DMS 273 (cell line): ENCODE results near the gene LIN54.

ENCODE experiments used
- DNase-seq: peaks from one replicate; lab custom pipeline; 2025; ENCODE audit not compliant: unreplicated experiment; lab: John Stamatoyannopoulos, UW

The LIN54 gene

DNA sequence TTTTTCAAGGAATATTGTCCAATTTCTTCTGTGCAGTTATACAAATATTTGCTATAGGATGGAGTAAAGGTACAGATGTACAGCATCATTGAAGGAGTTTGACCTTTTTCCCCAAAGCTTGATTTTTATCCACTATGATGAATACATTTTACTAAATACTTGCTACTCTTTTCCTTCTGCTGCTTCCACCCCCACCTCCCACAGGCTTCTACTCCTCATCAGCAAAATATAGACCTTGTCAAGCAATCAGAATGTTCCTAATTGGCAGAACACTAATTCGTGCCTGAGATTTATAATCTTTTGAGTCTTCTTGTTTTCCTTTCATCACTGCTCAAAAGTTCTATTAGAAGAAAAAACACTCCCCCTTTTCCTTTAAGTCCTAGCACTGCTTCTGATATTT, 113.9 kb downstream of the LIN54 start:
- no peak for DNase-seq

DNA sequence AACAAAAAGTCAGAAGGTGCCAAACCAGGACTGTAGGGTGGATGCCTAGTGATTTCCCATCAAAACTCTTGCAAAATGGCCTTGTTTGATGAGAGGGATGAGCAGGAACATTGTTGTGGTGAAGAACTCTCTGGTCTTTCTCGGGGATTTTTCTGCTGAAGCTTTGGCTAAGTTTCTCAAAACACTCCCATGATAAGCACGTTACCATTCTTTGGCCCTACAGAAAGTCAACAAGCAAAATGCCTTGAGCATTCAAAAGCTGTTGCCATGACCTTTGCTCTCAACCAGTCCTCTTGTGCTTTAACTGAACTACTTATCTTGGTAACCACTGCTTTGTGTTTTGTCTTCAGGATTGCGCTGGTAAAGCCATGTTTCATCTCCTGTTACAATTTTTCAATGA, 116.7 kb downstream of the LIN54 start:
- no peak for DNase-seq

DNA sequence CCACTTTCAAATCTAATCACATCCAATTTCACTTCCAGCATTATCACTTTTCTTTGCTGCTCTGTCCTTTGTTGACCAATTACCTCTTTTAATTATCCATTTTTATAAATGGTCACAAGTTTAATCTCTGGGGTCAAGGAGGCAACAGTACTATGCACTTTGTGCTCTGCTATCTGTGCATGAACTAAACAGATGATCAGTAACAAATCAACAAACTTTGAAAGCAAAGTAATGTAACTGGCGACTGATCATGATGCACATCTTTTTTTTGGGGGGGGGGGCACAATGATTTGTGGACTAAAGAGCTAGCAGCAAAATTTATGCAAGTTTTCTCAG, 118.2 kb downstream of the LIN54 start:
- DNase-seq: peak; percentile 10

DNA sequence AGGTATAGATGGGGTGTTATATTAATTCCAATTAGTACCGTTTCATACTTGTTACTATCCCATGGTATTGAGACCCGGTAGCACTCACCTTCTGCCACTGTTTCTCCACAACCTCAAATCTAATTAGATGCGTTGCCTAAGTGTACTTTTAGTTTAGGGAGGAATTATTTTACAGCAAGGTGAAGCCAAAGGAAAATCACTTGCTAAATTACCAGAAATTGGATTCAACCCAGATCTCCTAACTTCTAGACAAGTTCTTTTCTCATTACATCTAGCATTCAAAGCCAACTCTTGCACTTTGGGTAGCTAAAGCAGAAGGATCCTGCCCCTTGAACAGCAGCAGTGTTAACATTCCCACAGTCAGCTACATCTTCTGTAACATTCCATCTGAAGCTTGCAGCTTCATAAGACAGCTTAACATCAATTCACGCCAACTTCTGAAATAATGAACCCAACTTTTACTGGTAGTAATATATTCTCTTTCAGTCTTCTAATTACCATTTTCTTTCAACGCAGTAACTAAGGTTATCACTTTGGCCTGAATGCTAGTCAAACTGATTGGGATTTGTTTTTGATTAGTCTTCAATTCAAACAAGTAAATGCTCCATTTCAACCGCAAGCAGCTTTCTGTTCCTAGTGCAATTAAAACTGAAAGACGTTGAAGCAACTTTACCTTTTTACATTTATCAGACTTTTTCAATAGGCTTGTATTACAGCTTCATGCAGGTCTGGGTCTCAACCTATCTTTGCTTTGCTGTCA, 118.7 kb downstream of the LIN54 start:
- peak; percentile 54 for DNase-seq

DNA sequence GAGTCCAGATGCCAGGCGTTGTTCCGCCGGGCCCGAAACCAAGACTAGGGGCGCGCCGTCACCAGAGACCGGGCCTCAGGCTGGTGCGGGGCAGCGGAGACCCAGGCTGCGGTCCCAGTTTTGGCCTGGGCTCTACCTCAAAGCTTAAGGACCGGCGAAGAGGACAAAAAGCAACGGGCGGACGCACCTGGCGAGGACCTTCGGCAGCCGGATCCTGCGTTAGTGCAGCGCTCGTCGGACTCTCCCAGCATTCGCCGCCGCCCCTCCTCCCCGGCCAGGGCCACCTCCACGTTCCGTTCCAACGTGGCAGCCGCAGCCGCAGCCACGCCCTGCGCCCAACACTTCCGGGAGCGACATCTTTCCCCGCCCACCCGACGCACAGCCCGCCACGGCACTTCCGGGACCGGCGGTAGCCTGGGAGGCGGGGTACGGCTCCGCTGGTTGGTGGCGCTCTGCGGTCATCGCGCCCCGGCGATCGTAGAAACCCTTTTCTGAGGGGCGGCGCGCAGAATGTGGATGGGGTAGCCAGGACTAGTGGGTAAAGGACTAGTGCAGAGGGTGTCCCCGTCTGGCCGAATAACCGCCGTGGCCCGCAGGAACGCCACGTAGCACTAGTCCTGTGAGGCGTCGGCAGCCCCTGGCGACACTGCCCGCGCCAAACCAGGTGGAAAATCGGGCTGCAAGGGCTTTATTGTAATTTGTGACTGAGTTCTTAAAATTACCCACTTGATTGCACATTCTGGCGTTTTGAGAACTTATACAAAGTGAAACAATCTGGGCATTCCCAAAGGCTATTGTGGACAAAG, 119.5 kb downstream of the LIN54 start, which contains the start of gene SEC31A:
Gene SEC31A (minus strand): TSS at position 253 of the 806 bp plus-strand sequence. CDS start 9,217 bp downstream, outside the sequence.
- DNase-seq: peak; percentile 97

DNA sequence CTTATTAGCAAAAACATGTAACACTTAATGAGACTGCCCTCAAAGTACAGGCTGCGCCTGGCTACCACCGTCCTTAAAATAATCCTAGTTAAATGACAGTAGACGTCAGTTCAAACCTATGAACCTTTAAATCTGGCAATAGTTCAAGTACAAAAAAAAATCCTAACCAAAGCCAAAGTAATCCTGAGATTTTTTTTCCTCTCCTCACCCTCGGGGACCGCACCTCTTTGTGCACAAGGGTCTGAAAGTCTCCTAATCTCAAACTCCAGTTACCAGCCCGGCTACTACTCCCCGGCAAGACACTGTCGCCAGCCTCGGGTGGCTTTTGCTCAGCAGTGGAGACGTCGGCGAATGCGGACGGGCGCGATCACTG, 120.1 kb downstream of the LIN54 start:
- no peak for DNase-seq

DNA sequence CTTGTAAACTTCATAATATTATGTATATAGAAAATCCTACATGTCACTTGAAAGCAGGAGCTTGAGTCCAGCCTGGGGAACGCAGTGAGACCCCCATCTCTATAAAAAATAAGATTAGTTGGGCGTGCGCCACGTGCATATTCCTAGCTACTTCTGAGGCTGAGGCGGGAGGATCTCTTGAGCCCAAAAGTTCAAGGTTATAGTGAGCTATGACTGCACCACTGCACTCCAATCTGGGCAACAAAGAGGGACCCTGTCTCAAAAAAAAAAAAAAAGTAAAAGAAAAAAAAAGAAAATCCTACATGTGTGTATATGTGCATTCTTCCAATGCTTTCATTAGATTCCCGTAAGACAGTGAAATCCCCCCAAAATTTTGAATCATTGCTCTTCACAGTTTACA, 121.3 kb downstream of the LIN54 start:
- DNase-seq: peak; percentile 3

DNA sequence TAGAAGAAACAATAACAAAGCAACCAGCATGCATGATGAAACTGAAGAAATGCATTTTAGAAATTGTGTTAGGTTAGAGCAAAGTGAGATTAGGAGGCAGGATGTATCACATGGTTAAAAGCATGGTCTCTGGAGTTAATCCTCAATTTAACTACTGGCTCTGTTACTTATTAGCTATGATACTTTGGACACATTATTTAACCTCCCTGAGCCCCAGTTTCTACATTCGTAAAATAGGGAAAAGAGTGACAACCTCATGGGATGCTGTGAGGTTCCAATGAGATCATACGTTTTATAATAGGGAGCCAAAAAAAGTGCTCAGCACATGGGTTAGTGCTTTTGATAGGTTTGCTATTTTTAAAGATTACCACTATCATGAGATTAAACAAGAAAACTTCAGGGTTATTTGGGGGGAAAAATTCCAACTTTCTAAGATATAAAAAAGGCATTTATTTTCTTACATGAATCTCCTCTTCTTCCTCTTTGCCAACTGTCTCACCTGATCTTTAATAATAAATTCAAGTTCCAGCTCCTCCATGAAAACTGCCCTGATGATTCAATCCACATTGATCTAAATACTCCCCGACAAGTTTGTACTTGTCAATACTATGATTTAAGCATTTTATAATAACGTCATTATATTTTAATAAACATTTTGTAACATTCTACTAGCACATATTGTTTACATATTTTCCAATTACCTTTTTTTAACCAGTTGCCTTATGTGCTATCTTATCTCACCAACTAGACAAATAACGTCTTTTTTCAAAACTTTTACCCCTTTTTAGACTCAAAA, 124.3 kb downstream of the LIN54 start:
- DNase-seq: no peak

DNA sequence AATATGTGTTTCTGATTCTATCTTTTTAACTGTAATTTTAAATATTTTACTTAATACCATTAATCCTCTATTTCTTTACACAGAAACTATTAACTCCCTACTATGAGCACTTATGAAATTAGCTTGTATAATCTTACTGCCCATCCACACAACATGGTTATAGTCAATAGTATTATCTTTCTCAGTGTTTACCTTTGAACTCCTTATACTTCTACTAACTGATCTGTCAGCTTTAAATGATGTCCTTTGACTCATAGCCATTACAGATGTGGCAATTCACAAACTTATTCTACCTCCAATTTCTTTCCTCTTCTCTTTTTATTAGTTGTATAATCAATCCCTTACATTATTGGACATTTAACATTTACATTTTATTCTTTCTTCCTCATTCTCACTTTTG, 125.2 kb downstream of the LIN54 start:
- no peak for DNase-seq
